Spleen (tissue), 11 donors: ENCODE data around the gene EGFL8. TPM values are rescaled to one million over a fixed set of nuclear protein-coding genes. Genes with fewer than 3 reads are reported as not detected.

ENCODE experiments used
- DNase-seq: peaks from one replicate; pipeline ENCODE4 v3.0.0-alpha.2; 2020
- H3K27ac ChIP-seq, 8 donors: fragments of 200-600 bp; sonication (generic) in 7 of 8; 1 replicate in 4 of 8; 2 replicates in 4 of 8; pipeline versions ENCODE4 v1.5.0 to v1.8.0; 2016 to 2021; ENCODE audit warnings: inconsistent platforms in 4 of 8, mild to moderate bottlenecking in 4 of 8, moderate library complexity in 1 of 8
- H3K27me3 ChIP-seq, 7 donors: fragments of 200-600 bp; sonication (generic) in 6 of 7; replicated peaks in 1 of 7; 1 replicate in 4 of 7; 2 replicates in 3 of 7; pipeline versions ENCODE4 v1.5.0 to v1.8.0; 2016 to 2021; ENCODE audit warnings: inconsistent platforms in 3 of 7, mild to moderate bottlenecking in 1 of 7
- H3K36me3 ChIP-seq, 6 donors: fragments of 200-600 bp; sonication (generic) in 5 of 6; 1 replicate in 4 of 6; 2 replicates in 2 of 6; pipeline versions ENCODE4 v1.5.0 to v1.8.0; 2016 to 2021; ENCODE audit warnings: inconsistent platforms in 2 of 6
- H3K4me1 ChIP-seq, 6 donors: fragments of 200-600 bp; sonication (generic) in 5 of 6; 1 replicate in 3 of 6; 2 replicates in 3 of 6; pipeline versions ENCODE4 v1.5.0 to v1.8.0; 2016 to 2021; ENCODE audit warnings: inconsistent platforms in 3 of 6
- H3K4me3 ChIP-seq, 8 donors: fragments of 200-600 bp; sonication (generic) in 7 of 8; 1 replicate in 4 of 8; 2 replicates in 4 of 8; pipeline versions ENCODE4 v1.5.0 to v1.8.0; 2016 to 2021; ENCODE audit warnings: inconsistent platforms in 4 of 8, mild to moderate bottlenecking in 4 of 8, moderate library complexity in 2 of 8
- H3K9me3 ChIP-seq, 8 donors: fragments of 200-600 bp; sonication (generic) in 7 of 8; 1 replicate in 4 of 8; 2 replicates in 4 of 8; pipeline versions ENCODE4 v1.5.0 to v1.8.0; 2016 to 2021; ENCODE audit warnings: inconsistent platforms in 4 of 8
- POLR2A ChIP-seq, 3 donors: fragments of 450-650 bp; IDR thresholded peaks; one replicate each; pipeline ENCODE4 v1.5.1; 2017; ENCODE audit warnings: antibody characterized with exemption in 3 of 3, mild to moderate bottlenecking in 1 of 3
- POLR2AphosphoS5 ChIP-seq, 3 donors: sonication (generic); formaldehyde crosslinking; IDR thresholded peaks; one replicate each; pipeline ENCODE4 v1.5.1; 2017; ENCODE audit warnings: antibody characterized with exemption in 3 of 3
- WGBS, 5 donors: extraction: QIAGEN DNeasy Blood & Tissue Kit in 3 of 5; methylation state at CpG; one replicate each; pipeline versions ENCODE4 v1.1.5 to v1.1.7; 2013 to 2018; 5-methylcytosine and 5-hydroxymethylcytosine counted together
- intact Hi-C: fragments of 100-400 bp; cut with DNase I; formaldehyde crosslinking; loops from one replicate; pipeline ENCODE4 v1.15.0; 2023; ENCODE audit warnings: low total_unique reads
- polyA plus RNA-seq, 3 donors: library from polyadenylated mRNA; stranded (reverse); fragments of 200-250 nt; gene quantifications; one replicate each; pipeline ENCODE4 v1.2.1, GENCODE V29; 2013
- total RNA-seq, 7 donors: library from RNA; depleted of rRNA in 3 of 7; stranded (reverse); fragments of >200 nt in 3 of 7; fragmentation: NEBNext Ultra II Directional in 4 of 7; extraction: Animal tissue kit (Norgen Biotek cat#: 25700) in 4 of 7; gene quantifications; one replicate each; pipeline versions ENCODE4 v1.1.0 to v1.2.1, GENCODE V29; 2016 to 2021
- TF ChIP-seq, protein P1 (sequence below), 11 experiments: fragments of 200-600 bp in 7 of 11; fragments of 450-650 bp in 4 of 11; sonication (generic) in 4 of 11; IDR thresholded peaks in 8 of 11; conservative IDR thresholded peaks in 3 of 11; 1 replicate in 7 of 11; 2 replicates in 4 of 11; pipeline versions ENCODE4 v1.4.0 to v1.8.0; 2016 to 2021; ENCODE audit warnings: antibody characterized with exemption in 11 of 11, inconsistent platforms in 4 of 11, mild to moderate bottlenecking in 1 of 11
- donor health status: healthy with polysubstance abuse.
- donor health status: DM: no; HTN: no; CAD: no; lungs with moderate emphysema.
- donor health status: DM: no; HTN: no; CAD: no.
- donor health status: Bipolar disorder and iron deficiency.
- donor health status: healthy.
- donor health status: DM: no; HTN: no; CAD: no.
- donor health status: DM: yes; HTN: yes; CAD: no.

Gene EGFL8
- total and polyA plus RNA-seq, 10 donors = 4.4 to 32.8 (median 11.9) TPM

DNA sequence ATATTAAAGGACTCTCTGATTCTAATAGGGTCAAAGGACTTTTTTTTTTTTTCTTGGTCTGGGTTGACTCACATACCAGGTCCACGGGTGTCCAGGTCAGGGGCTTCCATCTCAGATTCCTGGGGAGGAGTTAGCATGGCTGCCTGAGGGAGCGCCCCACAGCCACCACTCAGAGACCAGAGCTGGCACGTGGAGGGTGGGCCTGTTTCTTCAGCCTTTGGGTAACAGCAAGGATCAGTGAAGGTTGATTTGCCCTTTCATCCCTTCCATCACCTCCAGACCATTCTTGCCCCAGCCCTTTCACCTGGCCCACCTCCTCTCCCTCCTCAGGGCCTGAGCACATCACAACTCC lies 33.9 kb downstream of the EGFL8 start:
- no peak for DNase-seq
- Histone ChIP-seq H3K4me3 (no peak overlapping the region), H3K27ac (peak overlapping the region in 2 of 8 donors; percentile 98 to 99), H3K36me3 (no peaks in the 10 kb centered on the region), H3K4me1 (peaks cover 26 to 36% (median 35%) of the 10 kb centered on the region in 6 donors), H3K9me3 (no peaks in the 10 kb centered on the region), H3K27me3 (peaks cover 0 to 3% (median 0%) of the 10 kb centered on the region in 7 donors)
- 79 to 88% (median 83%) methylated on average over 3 of the region's 3 CpGs for WGBS, 5 donors
- intact Hi-C loops = loop anchor here (10.0 kb wide), 1 partner anchor 74 kb away; the partner anchor contains the start of gene ATF6B
- TF ChIP-seq, protein P1, sequence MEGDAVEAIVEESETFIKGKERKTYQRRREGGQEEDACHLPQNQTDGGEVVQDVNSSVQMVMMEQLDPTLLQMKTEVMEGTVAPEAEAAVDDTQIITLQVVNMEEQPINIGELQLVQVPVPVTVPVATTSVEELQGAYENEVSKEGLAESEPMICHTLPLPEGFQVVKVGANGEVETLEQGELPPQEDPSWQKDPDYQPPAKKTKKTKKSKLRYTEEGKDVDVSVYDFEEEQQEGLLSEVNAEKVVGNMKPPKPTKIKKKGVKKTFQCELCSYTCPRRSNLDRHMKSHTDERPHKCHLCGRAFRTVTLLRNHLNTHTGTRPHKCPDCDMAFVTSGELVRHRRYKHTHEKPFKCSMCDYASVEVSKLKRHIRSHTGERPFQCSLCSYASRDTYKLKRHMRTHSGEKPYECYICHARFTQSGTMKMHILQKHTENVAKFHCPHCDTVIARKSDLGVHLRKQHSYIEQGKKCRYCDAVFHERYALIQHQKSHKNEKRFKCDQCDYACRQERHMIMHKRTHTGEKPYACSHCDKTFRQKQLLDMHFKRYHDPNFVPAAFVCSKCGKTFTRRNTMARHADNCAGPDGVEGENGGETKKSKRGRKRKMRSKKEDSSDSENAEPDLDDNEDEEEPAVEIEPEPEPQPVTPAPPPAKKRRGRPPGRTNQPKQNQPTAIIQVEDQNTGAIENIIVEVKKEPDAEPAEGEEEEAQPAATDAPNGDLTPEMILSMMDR (IDR thresholded peaks at IDR 0.05 in 8 of 11, conservative IDR thresholded peaks at IDR 0.05 in 3 of 11) = no peak
- no peak for TF ChIP-seq POLR2AphosphoS5 (IDR thresholded peaks at IDR 0.05)
- no peak for TF ChIP-seq POLR2A (IDR thresholded peaks at IDR 0.05)

DNA sequence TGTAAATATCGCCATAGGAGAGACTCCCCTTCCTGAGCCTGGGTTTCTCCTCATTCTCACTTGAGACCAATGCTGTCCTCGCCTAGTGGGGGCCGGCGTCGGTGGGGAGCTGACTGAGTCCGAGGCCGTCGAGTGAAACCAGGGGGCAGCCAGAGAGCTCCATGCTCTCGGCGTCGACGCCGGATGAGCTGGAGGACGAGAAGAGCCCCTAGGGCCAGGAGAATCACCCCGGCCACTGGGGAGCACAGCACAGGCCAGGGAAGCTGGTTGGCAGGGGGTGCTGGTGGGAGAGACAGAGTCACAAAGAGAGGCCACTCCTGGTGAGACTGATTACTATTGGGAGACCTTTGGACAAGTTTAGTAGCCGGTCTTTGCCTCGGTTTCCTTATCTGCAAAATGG lies 34.5 kb downstream of the EGFL8 start:
- Histone ChIP-seq H3K4me3 (no peak overlapping the region), H3K27me3 (peaks cover 0 to 3% (median 0%) of the 10 kb centered on the region in 7 donors), H3K4me1 (peaks cover 20 to 31% (median 30%) of the 10 kb centered on the region in 6 donors), H3K9me3 (no peaks in the 10 kb centered on the region), H3K36me3 (no peaks in the 10 kb centered on the region), H3K27ac (no peak overlapping the region)
- peak; percentile 79 for DNase-seq
- TF ChIP-seq POLR2AphosphoS5 (IDR thresholded peaks at IDR 0.05) (no peak), POLR2A (IDR thresholded peaks at IDR 0.05) (no peak)
- TF ChIP-seq, protein P1 (IDR thresholded peaks at IDR 0.05 in 8 of 11, conservative IDR thresholded peaks at IDR 0.05 in 3 of 11) = no peak
- WGBS, 5 donors = 88 to 93% (median 91%) methylated on average over 17 of the region's 17 CpGs
- intact Hi-C loops = loop anchor here (10.0 kb wide), 1 partner anchor 74 kb away; the partner anchor contains the start of gene ATF6B

DNA sequence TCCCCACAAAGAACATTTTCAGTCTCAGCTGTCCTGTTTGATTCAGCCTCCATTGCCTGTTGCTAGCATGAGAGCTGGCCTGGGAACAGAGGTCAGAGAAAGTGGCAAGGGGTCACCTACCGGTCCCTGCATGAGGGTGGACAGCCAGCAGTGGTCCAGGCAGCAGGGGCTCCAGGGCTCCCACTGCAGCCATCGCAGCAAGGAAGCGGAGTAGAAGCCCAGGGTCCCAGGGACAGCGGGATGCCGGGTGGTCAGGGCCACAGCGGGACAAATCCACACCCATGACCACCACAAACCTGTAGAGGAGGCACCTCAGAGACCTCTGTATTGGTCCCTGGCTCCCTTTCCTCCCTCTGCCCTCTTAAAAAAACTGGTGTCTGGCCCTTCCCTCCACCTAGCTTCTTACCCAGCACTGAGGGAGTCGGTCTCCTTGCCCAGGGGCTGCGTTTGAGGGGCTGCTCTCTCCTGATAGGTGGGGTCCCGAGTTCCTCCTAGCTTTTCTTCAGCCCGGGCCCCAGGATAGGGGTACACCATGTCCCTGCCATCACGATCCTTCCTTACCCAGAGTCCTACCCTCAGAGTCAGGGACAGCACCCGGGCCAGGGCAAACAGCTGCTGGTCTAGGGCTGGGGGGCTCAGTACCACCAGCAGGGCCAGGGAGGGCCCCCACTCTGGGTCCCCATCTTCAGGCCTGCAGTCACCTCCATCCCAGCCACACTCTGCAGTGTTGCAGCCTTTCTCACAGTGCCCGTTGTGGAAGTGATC lies 36.5 kb downstream of the EGFL8 start:
- peaks cover 7 to 15% (median 13%) of the 10 kb centered on the region in 6 donors for H3K4me1 ChIP-seq
- H3K36me3 ChIP-seq = no peaks in the 10 kb centered on the region
- WGBS, 5 donors = 87 to 97% (median 89%) methylated on average over 11 to 13 of the region's 13 CpGs
- H3K27me3 ChIP-seq = peaks cover 0 to 3% (median 0%) of the 10 kb centered on the region in 7 donors
- intact Hi-C loops = no loop called here
- no peak overlapping the region for H3K4me3 ChIP-seq
- TF ChIP-seq, protein P1 (IDR thresholded peaks at IDR 0.05 in 8 of 11, conservative IDR thresholded peaks at IDR 0.05 in 3 of 11) = no peak
- TF ChIP-seq POLR2AphosphoS5 (IDR thresholded peaks at IDR 0.05) = no peak
- TF ChIP-seq POLR2A (IDR thresholded peaks at IDR 0.05) = no peak
- DNase-seq = no peak
- no peak overlapping the region for H3K27ac ChIP-seq
- H3K9me3 ChIP-seq = no peaks in the 10 kb centered on the region

DNA sequence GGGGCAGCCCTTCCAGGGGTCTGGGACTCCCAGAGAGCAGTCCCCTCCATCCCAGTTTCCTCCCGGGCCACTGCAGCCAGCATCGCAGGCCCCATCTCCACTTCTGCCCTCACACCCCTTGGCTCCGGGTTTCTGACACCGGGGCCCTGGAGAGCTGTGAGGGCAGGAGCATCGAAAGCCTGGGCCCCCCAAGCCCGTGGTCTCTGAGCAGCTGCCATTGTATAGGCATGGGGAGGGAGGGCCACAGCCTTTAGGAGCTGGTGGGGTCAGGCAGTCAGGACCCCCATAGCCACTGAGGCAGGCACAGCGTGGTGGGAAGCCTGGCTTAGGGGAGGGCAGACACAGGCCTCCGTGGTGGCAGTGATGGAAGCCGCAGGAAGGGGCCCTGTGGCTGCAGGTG lies 37.8 kb downstream of the EGFL8 start:
- Histone ChIP-seq H3K9me3 (no peaks in the 10 kb centered on the region), H3K27me3 (peaks cover 0 to 3% (median 0%) of the 10 kb centered on the region in 7 donors), H3K4me1 (peaks cover under 1 to 6% (median 4%) of the 10 kb centered on the region in 6 donors), H3K4me3 (no peak overlapping the region), H3K27ac (no peak overlapping the region), H3K36me3 (no peaks in the 10 kb centered on the region)
- TF ChIP-seq POLR2AphosphoS5 (IDR thresholded peaks at IDR 0.05) = no peak
- no peak for TF ChIP-seq POLR2A (IDR thresholded peaks at IDR 0.05)
- TF ChIP-seq, protein P1 (IDR thresholded peaks at IDR 0.05 in 8 of 11, conservative IDR thresholded peaks at IDR 0.05 in 3 of 11) = no peak
- intact Hi-C loops = no loop called here
- WGBS, 5 donors = 75 to 90% (median 85%) methylated on average over 5 to 9 of the region's 9 CpGs
- no peak for DNase-seq
